ENCODE results near the gene LRRC34. TPM values are rescaled to one million over a fixed set of nuclear protein-coding genes. Genes with fewer than 3 reads are reported as not detected.
A peak's percentile ranks its signal among the peaks of the same experiment; 100 is the strongest.

LRRC34 gene
- total RNA-seq, 1 donor from 2014 or later: 1.5 TPM

DNA sequence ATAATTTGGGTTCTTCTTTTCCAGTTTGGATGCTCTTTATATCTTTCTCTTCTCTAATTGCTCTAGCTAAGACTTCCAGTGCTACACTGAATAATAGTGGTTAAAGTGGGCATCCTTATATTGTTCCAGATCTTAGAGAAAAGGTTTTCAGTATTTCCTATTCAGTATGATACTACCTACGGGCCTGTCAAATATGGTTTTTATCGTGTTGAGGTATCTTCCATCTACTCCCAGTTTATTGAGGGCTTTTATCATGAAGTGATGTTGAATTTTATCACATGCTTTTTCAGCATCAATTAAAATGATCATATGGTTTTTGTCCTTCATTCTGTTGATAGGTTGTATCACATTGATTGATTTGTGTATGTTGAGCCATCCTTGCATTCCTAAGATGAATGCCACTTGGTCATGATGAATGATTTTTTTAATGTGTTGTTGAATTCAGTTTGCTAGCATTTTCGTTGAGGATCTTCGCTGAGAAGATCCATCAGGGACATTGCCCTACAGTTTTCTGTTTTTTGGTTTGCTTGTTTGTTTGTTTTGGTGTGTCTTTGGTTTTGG lies 3.0 kb upstream of the LRRC34 start:
- no peaks in the 10 kb centered on the region for H3K36me3 Mint-ChIP-seq (ENCODE audit: unreplicated experiment)
- no peak for DNase-seq (ENCODE audit: extremely low spot score, unreplicated experiment)
- H3K4me1 Mint-ChIP-seq (ENCODE audit: unreplicated experiment): peaks cover 25% of the 10 kb centered on the region
- H3K27ac Mint-ChIP-seq (ENCODE audit: unreplicated experiment): no peak overlapping the region
- TF ChIP-seq, protein P1, sequence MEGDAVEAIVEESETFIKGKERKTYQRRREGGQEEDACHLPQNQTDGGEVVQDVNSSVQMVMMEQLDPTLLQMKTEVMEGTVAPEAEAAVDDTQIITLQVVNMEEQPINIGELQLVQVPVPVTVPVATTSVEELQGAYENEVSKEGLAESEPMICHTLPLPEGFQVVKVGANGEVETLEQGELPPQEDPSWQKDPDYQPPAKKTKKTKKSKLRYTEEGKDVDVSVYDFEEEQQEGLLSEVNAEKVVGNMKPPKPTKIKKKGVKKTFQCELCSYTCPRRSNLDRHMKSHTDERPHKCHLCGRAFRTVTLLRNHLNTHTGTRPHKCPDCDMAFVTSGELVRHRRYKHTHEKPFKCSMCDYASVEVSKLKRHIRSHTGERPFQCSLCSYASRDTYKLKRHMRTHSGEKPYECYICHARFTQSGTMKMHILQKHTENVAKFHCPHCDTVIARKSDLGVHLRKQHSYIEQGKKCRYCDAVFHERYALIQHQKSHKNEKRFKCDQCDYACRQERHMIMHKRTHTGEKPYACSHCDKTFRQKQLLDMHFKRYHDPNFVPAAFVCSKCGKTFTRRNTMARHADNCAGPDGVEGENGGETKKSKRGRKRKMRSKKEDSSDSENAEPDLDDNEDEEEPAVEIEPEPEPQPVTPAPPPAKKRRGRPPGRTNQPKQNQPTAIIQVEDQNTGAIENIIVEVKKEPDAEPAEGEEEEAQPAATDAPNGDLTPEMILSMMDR (IDR thresholded peaks at IDR 0.05): no peak
- H3K4me3 Mint-ChIP-seq (ENCODE audit: unreplicated experiment): no peak overlapping the region
- H3K9me3 Mint-ChIP-seq (ENCODE audit: unreplicated experiment): peaks cover 16% of the 10 kb centered on the region
- H3K27me3 Mint-ChIP-seq (ENCODE audit: unreplicated experiment): no peaks in the 10 kb centered on the region

DNA sequence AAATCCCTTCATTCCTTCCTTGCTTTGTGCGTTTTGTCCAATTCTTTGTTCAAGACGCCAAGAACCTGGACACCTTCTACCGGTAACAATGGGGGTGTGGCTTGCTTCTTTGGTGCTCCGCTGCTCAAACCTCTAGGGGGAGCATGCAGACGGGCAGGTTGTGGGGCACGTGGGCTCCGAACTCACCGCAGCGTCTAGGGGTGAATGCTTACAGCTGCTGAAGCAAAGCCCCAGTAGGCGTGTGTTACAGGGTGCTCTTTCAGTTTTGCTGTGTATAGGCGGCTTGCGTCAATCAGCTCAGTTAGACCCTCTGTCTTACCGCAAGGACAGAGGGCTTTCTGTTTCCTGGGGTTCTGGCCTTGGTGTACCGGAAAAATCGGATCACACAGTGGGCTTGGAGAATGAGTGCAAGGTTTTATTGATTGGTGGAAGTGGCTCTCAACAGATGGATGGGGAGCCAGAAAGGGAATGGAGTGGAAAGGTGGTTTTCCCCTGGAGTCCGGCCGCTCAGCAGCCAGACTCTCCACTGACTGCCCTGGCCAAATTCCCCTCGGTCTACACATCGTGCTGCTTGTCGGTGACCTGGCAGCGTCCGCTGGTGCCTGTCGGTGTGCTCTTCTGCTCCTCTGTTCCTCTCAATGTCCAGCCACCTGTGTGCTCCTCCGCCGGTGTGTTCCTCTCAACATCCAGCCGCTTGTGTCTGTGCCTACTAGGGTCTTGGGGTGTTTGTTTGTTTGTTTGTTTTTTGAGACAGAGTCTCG lies 1.2 kb upstream of the LRRC34 start:
- TF ChIP-seq, protein P1 (IDR thresholded peaks at IDR 0.05): peak; percentile 7
- peaks cover 16% of the 10 kb centered on the region for H3K9me3 Mint-ChIP-seq (ENCODE audit: unreplicated experiment)
- no peaks in the 10 kb centered on the region for H3K27me3 Mint-ChIP-seq (ENCODE audit: unreplicated experiment)
- peaks cover 25% of the 10 kb centered on the region for H3K4me1 Mint-ChIP-seq (ENCODE audit: unreplicated experiment)
- DNase-seq (ENCODE audit: extremely low spot score, unreplicated experiment): no peak
- H3K4me3 Mint-ChIP-seq (ENCODE audit: unreplicated experiment): no peak overlapping the region
- H3K36me3 Mint-ChIP-seq (ENCODE audit: unreplicated experiment): no peaks in the 10 kb centered on the region
- no peak overlapping the region for H3K27ac Mint-ChIP-seq (ENCODE audit: unreplicated experiment)

DNA sequence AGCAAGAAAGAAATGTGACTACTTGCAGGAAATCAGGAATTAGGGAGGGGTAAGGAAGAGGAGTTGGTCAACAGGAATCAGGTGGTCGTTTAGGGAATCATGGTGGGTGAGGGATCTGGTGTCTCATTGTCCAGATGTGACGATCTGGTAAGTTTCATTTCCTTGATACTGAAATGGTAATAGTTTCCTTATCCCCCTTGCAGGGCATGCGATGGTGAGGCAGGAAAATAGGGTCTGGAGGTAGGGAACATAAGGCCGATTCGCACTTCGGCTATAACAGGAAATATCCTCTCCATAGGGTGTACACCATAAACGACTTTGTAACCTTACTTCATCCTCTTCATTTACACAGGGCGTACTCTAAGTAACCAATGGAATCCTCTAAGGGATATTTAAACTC lies 574 bp upstream of the LRRC34 start:
- no peaks in the 10 kb centered on the region for H3K36me3 Mint-ChIP-seq (ENCODE audit: unreplicated experiment)
- peaks cover 16% of the 10 kb centered on the region for H3K9me3 Mint-ChIP-seq (ENCODE audit: unreplicated experiment)
- TF ChIP-seq, protein P1 (IDR thresholded peaks at IDR 0.05): no peak
- H3K27ac Mint-ChIP-seq (ENCODE audit: unreplicated experiment): peak overlapping the region; percentile 9
- DNase-seq (ENCODE audit: extremely low spot score, unreplicated experiment): no peak
- no peaks in the 10 kb centered on the region for H3K27me3 Mint-ChIP-seq (ENCODE audit: unreplicated experiment)
- H3K4me1 Mint-ChIP-seq (ENCODE audit: unreplicated experiment): peaks cover 19% of the 10 kb centered on the region
- peak overlapping the region; percentile 76 for H3K4me3 Mint-ChIP-seq (ENCODE audit: unreplicated experiment)

DNA sequence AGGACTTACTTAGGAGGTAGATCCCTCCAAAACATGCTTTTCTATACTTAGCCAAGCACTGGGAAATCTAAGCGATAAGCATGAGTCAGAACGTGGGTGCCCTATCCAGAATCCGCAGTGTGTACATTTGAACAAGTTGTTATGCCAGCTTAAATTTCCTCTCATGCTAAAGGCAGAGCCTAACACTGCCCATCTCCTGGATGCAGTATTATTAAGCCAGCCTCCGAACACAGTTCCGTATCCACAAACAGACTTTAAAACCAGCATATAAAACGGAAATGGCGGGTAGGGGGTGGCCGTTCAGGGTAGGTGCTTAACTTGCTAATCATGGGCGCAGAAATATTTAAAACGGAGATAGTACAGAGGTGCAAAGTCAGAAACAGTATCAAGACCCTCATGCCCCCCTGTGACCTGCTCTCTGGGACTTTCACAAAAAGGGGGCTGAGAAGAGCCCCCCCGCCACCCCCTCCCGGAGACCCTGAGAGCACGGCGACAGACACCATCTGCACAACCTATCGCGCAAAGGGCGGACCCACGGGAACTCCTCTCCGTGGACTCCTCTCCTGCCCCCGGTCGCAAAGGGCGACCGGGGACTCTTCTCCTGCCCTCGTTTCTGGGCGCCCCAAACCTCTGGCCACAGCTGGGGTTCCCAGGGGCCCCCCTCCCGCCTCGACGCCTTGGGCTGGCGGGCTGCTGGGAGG lies 923 bp downstream of the LRRC34 start:
- Mint-ChIP-seq H3K4me1 (ENCODE audit: unreplicated experiment) (peaks cover 16% of the 10 kb centered on the region), H3K9me3 (ENCODE audit: unreplicated experiment) (peaks cover 12% of the 10 kb centered on the region), H3K36me3 (ENCODE audit: unreplicated experiment) (no peaks in the 10 kb centered on the region), H3K27me3 (ENCODE audit: unreplicated experiment) (no peaks in the 10 kb centered on the region), H3K27ac (ENCODE audit: unreplicated experiment) (peak overlapping the region; percentile 87), H3K4me3 (ENCODE audit: unreplicated experiment) (peak overlapping the region; percentile 76)
- TF ChIP-seq, protein P1 (IDR thresholded peaks at IDR 0.05): no peak
- DNase-seq (ENCODE audit: extremely low spot score, unreplicated experiment): no peak

DNA sequence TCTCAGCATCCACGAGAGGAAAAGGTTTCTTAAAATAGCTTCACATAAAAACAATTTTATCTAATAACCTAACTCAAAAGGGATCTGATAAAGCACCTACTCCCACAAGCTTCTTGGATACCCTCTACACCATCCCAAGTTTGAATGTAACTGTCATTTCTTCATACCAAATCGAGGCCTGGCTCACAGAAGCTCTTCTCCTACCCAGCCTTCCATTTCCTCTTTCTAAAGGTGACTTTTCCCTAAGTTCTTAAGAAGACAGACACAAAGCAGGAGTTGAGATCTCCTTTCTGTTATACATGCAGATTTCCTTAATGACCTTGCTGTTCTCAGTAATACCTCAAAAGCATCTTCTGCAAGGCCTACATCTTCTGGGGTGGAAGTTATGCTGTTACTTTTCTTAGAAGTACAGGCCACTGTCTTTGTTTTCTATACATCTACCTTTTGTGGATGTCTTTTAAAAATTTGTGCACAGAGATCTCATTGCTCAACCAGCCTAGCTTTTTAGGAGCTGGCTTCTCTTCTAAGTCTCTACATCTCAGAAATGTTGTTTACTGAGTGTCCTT lies 3.4 kb downstream of the LRRC34 start:
- DNase-seq (ENCODE audit: extremely low spot score, unreplicated experiment): no peak
- no peak overlapping the region for H3K27ac Mint-ChIP-seq (ENCODE audit: unreplicated experiment)
- H3K4me3 Mint-ChIP-seq (ENCODE audit: unreplicated experiment): no peak overlapping the region
- TF ChIP-seq, protein P1 (IDR thresholded peaks at IDR 0.05): no peak
- H3K36me3 Mint-ChIP-seq (ENCODE audit: unreplicated experiment): no peaks in the 10 kb centered on the region
- no peaks in the 10 kb centered on the region for H3K27me3 Mint-ChIP-seq (ENCODE audit: unreplicated experiment)
- H3K9me3 Mint-ChIP-seq (ENCODE audit: unreplicated experiment): no peaks in the 10 kb centered on the region
- H3K4me1 Mint-ChIP-seq (ENCODE audit: unreplicated experiment): peaks cover 16% of the 10 kb centered on the region
